Cortex of kidney (tissue), 1 donor: ENCODE results near the gene CIB1.
"Not testable (repeated sequence)": the region's sequence is repeated elsewhere in the genome, so short reads cannot be mapped to it uniquely, and the experiment has no call there.

Source experiments
- DNase-seq: peaks from one replicate; lab custom pipeline; 2025; lab: John Stamatoyannopoulos, UW

The CIB1 gene

GRCh38 chr15:90233387-90234095, at the start of gene CIB1:
Gene CIB1, minus strand, starts transcription at chr15:90233941. Its CDS starts 56 bp downstream, at chr15:90233885.
- peak; percentile 89 for DNase-seq

GRCh38 chr15:90281637-90282036, 47.9 kb upstream of the CIB1 start:
- DNase-seq: not testable (repeated sequence)

- not testable (repeated sequence) for DNase-seq
These were observed 47.0 kb upstream of the CIB1 start for GRCh38 chr15:90280743-90281142.

GRCh38 chr15:90278467-90278866, 44.7 kb upstream of the CIB1 start:
- not testable (repeated sequence) for DNase-seq

GRCh38 chr15:90271459-90272166, 37.9 kb upstream of the CIB1 start:
- DNase-seq: no peak

GRCh38 chr15:90270502-90271150, 36.9 kb upstream of the CIB1 start:
- DNase-seq: no peak

GRCh38 chr15:90268415-90268814, 34.7 kb upstream of the CIB1 start:
- DNase-seq: no peak

GRCh38 chr15:90266485-90266884, 32.7 kb upstream of the CIB1 start:
- DNase-seq: no peak

GRCh38 chr15:90266061-90266431, 32.3 kb upstream of the CIB1 start:
- DNase-seq: no peak

GRCh38 chr15:90265271-90266060, 31.7 kb upstream of the CIB1 start, which contains the start of gene NGRN:
Gene NGRN, plus strand, starts transcription at chr15:90265672. Its CDS starts 41 bp downstream, at chr15:90265713.
- no peak for DNase-seq

GRCh38 chr15:90264671-90265070, 30.9 kb upstream of the CIB1 start:
- DNase-seq: no peak

GRCh38 chr15:90262426-90262825, 28.7 kb upstream of the CIB1 start:
- DNase-seq: no peak

GRCh38 chr15:90261811-90262210, 28.1 kb upstream of the CIB1 start:
- no peak for DNase-seq

GRCh38 chr15:90260731-90261130, 27.0 kb upstream of the CIB1 start:
- not testable (repeated sequence) for DNase-seq

- no peak for DNase-seq
These were observed 25.8 kb upstream of the CIB1 start for GRCh38 chr15:90259524-90259923.

GRCh38 chr15:90257776-90258175, 24.0 kb upstream of the CIB1 start:
- no peak for DNase-seq

GRCh38 chr15:90249203-90249863, 15.6 kb upstream of the CIB1 start, which contains the start of gene TTLL13:
Gene TTLL13, plus strand, starts transcription at chr15:90249556. Its CDS starts 1,075 bp downstream, at chr15:90250631.
- DNase-seq: peak; percentile 53

GRCh38 chr15:90248789-90249202, 15.1 kb upstream of the CIB1 start:
- no peak for DNase-seq

- no peak for DNase-seq
These were observed 10.3 kb upstream of the CIB1 start for GRCh38 chr15:90243943-90244639.

GRCh38 chr15:90241343-90242192, 7.8 kb upstream of the CIB1 start:
- no peak for DNase-seq
